GM12878 (cell line): ENCODE results near the gene SOX5. TPM values are rescaled to one million over a fixed set of nuclear protein-coding genes. Genes with fewer than 3 reads are reported as not detected.

Experiments used
- ATAC-seq: fragments of 200-7000 bp; cut with Tn5 transposase; 3 replicates; pipeline ENCODE4 v1.9.1; 2020; ENCODE audit warnings: mild to moderate bottlenecking, moderate library complexity
- BruUV-seq: library from RNA; stranded (reverse); fragments of 400-500 nt; replicated peaks from 2 replicates; lab custom pipeline; 2021; lab: Mats Ljungman, UMichigan
- CTCF ChIA-PET: fragments of 300-600 bp; sonication (Branson Sonifier 250); formaldehyde crosslinking; extraction: SDS; loops from one replicate; lab custom pipeline; 2021; ENCODE audit warnings: inconsistent platforms; lab: Yijun Ruan, JAX
- POLR2A ChIA-PET: fragments of 350-600 bp; formaldehyde crosslinking; extraction: SDS; loops from one replicate; lab custom pipeline; 2021; ENCODE audit warnings: inconsistent platforms; lab: Charles Lee
- RAD21 ChIA-PET: fragments of 300-600 bp; sonication (Branson Sonifier 250); formaldehyde crosslinking; loops from one replicate; lab custom pipeline; 2023; ENCODE audit warnings: antibody characterized with exemption; ENCODE audit not compliant: unreplicated experiment; lab: Charles Lee
- SMC1A ChIA-PET: fragments of 300-600 bp; sonication (Branson Sonifier 250); formaldehyde crosslinking; loops from one replicate; lab custom pipeline; 2023; ENCODE audit not compliant: unreplicated experiment, uncharacterized antibody; lab: Charles Lee
- DNase-seq: peaks from one replicate; pipeline ENCODE4 v3.0.0-alpha.2; 2011; ENCODE audit warnings: low read depth, low spot score
- FAIRE-seq: peaks from 3 replicates; lab custom pipeline; 2011; peaks lifted over from hg19 to GRCh38; lab: Jason Lieb, UNC
- H2AFZ ChIP-seq: 2 replicates; pipeline ENCODE4 v1.6.0; 2011; ENCODE audit warnings: low read depth, low read length, control low read depth; ENCODE audit not compliant: control insufficient read depth
- H3K27ac ChIP-seq: 2 replicates; pipeline ENCODE4 v1.5.1; 2011; ENCODE audit warnings: control low read depth; ENCODE audit not compliant: control insufficient read depth, insufficient read depth
- H3K27me3 ChIP-seq, 2 experiments: replicated peaks in 1 of 2; 2 replicates each; pipeline versions ENCODE4 v1.6.0 to v1.6.1; 2011; ENCODE audit warnings: low read length in 1 of 2; ENCODE audit not compliant: control insufficient read depth in 2 of 2, insufficient read depth in 2 of 2
- H3K36me3 ChIP-seq, 2 experiments: 2 replicates each; pipeline ENCODE4 v1.5.1; 2011; ENCODE audit warnings: low read length in 1 of 2; ENCODE audit not compliant: control insufficient read depth in 2 of 2, insufficient read depth in 2 of 2
- H3K4me1 ChIP-seq: 2 replicates; pipeline ENCODE4 v1.6.1; 2011; ENCODE audit warnings: mild to moderate bottlenecking, low read length, moderate library complexity, mixed read lengths; ENCODE audit not compliant: control insufficient read depth, insufficient read depth
- H3K4me2 ChIP-seq: 2 replicates; pipeline ENCODE4 v1.6.0; 2011; ENCODE audit warnings: control low read depth; ENCODE audit not compliant: control insufficient read depth, insufficient read depth
- H3K4me3 ChIP-seq: fragments of 200-600 bp; sonication (generic); 2 replicates; pipeline ENCODE4 v1.5.1; 2016
- H3K79me2 ChIP-seq: 2 replicates; pipeline ENCODE4 v1.6.0; 2011; ENCODE audit warnings: low read length; ENCODE audit not compliant: control insufficient read depth, insufficient read depth
- H3K9ac ChIP-seq: 2 replicates; pipeline ENCODE4 v1.8.0; 2011; ENCODE audit warnings: low read length, control low read depth, mixed read lengths; ENCODE audit not compliant: control insufficient read depth, insufficient read depth
- H3K9me3 ChIP-seq: replicated peaks from 3 replicates; pipeline ENCODE4 v1.5.1; 2011; ENCODE audit warnings: mild to moderate bottlenecking, low read length; ENCODE audit not compliant: control insufficient read depth, insufficient read depth
- H4K20me1 ChIP-seq: 2 replicates; pipeline ENCODE4 v1.6.0; 2011; ENCODE audit not compliant: control insufficient read depth, insufficient read depth
- HDAC2 ChIP-seq: fragments of 200-600 bp; sonication (generic); IDR thresholded peaks from 2 replicates; pipeline ENCODE4 v1.6.1; 2017
- HDGF ChIP-seq: fragments of 450-650 bp; IDR thresholded peaks from 2 replicates; pipeline ENCODE4 v1.6.1; 2016; ENCODE audit warnings: antibody characterized with exemption
- MTA2 ChIP-seq: fragments of 450-650 bp; IDR thresholded peaks from 2 replicates; pipeline ENCODE4 v1.6.1; 2016; ENCODE audit warnings: low read depth, mild to moderate bottlenecking, moderate library complexity
- PAX5 ChIP-seq: IDR thresholded peaks from 2 replicates; pipeline ENCODE4 v1.6.1; 2011; ENCODE audit warnings: low read depth, low read length, borderline replicate concordance
- POU2F2 ChIP-seq: IDR thresholded peaks from 3 replicates; pipeline ENCODE4 v1.6.1; 2011; ENCODE audit warnings: low read depth, mild to moderate bottlenecking, low read length, borderline replicate concordance
- RCOR1 ChIP-seq: conservative IDR thresholded peaks from 2 replicates; pipeline ENCODE4 v1.6.1; 2012; ENCODE audit warnings: low read depth, low read length, improper control_type of control experiment
- REST ChIP-seq: IDR thresholded peaks from 2 replicates; pipeline ENCODE4 v1.6.1; 2012; ENCODE audit warnings: mild to moderate bottlenecking, low read depth, low read length
- SMAD5 ChIP-seq: IDR thresholded peaks from 2 replicates; pipeline ENCODE4 v1.6.1; 2016; ENCODE audit warnings: antibody characterized with exemption, low read depth
- SMC3 ChIP-seq: IDR thresholded peaks from 2 replicates; pipeline ENCODE4 v1.6.1; 2011; ENCODE audit warnings: low read length, improper control_type of control experiment, borderline replicate concordance
- SRF ChIP-seq, 2 experiments: IDR thresholded peaks; 2 replicates each; pipeline ENCODE4 v1.6.1; 2011; ENCODE audit warnings: low read depth in 2 of 2, low read length in 2 of 2, mild to moderate bottlenecking in 1 of 2, moderate library complexity in 1 of 2
- ZNF622 ChIP-seq: fragments of 450-650 bp; IDR thresholded peaks from 2 replicates; pipeline ENCODE4 v1.6.1; 2017; ENCODE audit warnings: mild to moderate bottlenecking, inconsistent platforms
- ZNF687 ChIP-seq: fragments of 450-650 bp; IDR thresholded peaks from 2 replicates; pipeline ENCODE4 v1.6.1; 2017; ENCODE audit warnings: mild to moderate bottlenecking, moderate library complexity
- ZSCAN29 ChIP-seq: fragments of 450-650 bp; IDR thresholded peaks from 2 replicates; pipeline ENCODE4 v1.6.1; 2017; ENCODE audit warnings: mild to moderate bottlenecking, moderate library complexity
- WGBS: methylation state at CpG from one replicate; pipeline ENCODE4 v1.1.6; 2016; ENCODE audit warnings: low lambda C conversion rate; ENCODE audit not compliant: insufficient replicate concordance, insufficient coverage; ENCODE audit errors: missing lambda C conversion rate; 5-methylcytosine and 5-hydroxymethylcytosine counted together
- in situ Hi-C: fragments of 300-500 bp; cut with MboI; formaldehyde crosslinking; loops from 9 replicates; pipeline ENCODE4 v1.14.3; 2018; ENCODE audit warnings: mixed read lengths
- intact Hi-C: fragments of 100-400 bp; cut with micrococcal nuclease; formaldehyde crosslinking; loops from one replicate; pipeline ENCODE4 v1.14.2; 2022; ENCODE audit not compliant: unreplicated experiment
- polyA plus RNA-seq, 11 experiments: library from polyadenylated mRNA; depleted of rRNA in 4 of 11; unstranded in 6 of 11; stranded (reverse) in 5 of 11; fragments of >200 nt; fragmentation: Nextera tagmentation in 4 of 11; fragmentation: Illumina TruSeq in 1 of 11; extraction: Ambion mirVana in 4 of 11; extraction: Trizol in 1 of 11; gene quantifications; 1 replicate in 1 of 11; 2 replicates in 10 of 11; pipeline versions ENCODE4 v1.2.1 to v1.2.3, GENCODE V29; 2011 to 2016; ENCODE audit warnings: inconsistent platforms in 2 of 11, missing spikeins in 2 of 11, low read depth in 1 of 11
- total RNA-seq, 4 experiments: library from RNA; depleted of rRNA in 3 of 4; stranded (reverse); fragments of >200 nt in 3 of 4; fragmentation: Illumina TruSeq in 1 of 4; extraction: Trizol in 1 of 4; gene quantifications; 2 replicates each; pipeline versions ENCODE4 v1.2.1 to v1.2.3, GENCODE V29; 2013 to 2021
- TF ChIP-seq, protein P1 (sequence below): fragments of 450-650 bp; formaldehyde crosslinking; IDR thresholded peaks from 2 replicates; pipeline ENCODE4 v1.4.0; 2022; ENCODE audit warnings: mild to moderate bottlenecking, moderate library complexity

Gene SOX5
- total and polyA plus RNA-seq, 10 of the 15 experiments (the other 5 are each of a cell fraction or from before 2014, with no cell fraction given) = 0.08 to 1.0 (median 0.24) TPM

GRCh38 chr12:23941780-23942179 is 7.7 kb downstream of the SOX5 start:
- Histone ChIP-seq H3K4me3 (no peak overlapping the region), H4K20me1 (no peaks in the 10 kb centered on the region), H2AFZ (no peak overlapping the region), H3K4me1 (no peaks in the 10 kb centered on the region), H3K4me2 (no peak overlapping the region), H3K27ac (no peak overlapping the region), H3K9ac (no peak overlapping the region), H3K9me3 (no peaks in the 10 kb centered on the region), H3K36me3 (no peaks in the 10 kb centered on the region), H3K79me2 (no peaks in the 10 kb centered on the region), H3K27me3 (no peaks in the 10 kb centered on the region)
- ChIA-PET RAD21 (no interaction called here), SMC1A (no interaction called here), CTCF (interaction anchor here (0.6 kb wide), 1 partner anchor 1681 kb away, joined by 4 read pairs; no protein-coding TSS in a partner anchor), POLR2A (no interaction called here)
- ATAC-seq (no peak), DNase-seq (no peak), FAIRE-seq (no peak)
- BruUV-seq = no TSS peak
- in situ Hi-C loops = no loop called here
- intact Hi-C loops = no loop called here
- 0% methylated on average over 1 of the region's 1 CpG for whole genome bisulfite sequencing
- TF ChIP-seq SRF (IDR thresholded peaks at IDR 0.05; ENCODE audit: low read depth in 2 of 2, low read length in 2 of 2) (no peak), PAX5 (no peak), ZSCAN29 (no peak), POU2F2 (no peak), HDAC2 (no peak), SMAD5 (no peak), ZNF687 (no peak), HDGF (no peak), MTA2 (no peak), RCOR1 (no peak), ZNF622 (no peak), SMC3 (no peak), REST (no peak)
- TF ChIP-seq, protein P1, sequence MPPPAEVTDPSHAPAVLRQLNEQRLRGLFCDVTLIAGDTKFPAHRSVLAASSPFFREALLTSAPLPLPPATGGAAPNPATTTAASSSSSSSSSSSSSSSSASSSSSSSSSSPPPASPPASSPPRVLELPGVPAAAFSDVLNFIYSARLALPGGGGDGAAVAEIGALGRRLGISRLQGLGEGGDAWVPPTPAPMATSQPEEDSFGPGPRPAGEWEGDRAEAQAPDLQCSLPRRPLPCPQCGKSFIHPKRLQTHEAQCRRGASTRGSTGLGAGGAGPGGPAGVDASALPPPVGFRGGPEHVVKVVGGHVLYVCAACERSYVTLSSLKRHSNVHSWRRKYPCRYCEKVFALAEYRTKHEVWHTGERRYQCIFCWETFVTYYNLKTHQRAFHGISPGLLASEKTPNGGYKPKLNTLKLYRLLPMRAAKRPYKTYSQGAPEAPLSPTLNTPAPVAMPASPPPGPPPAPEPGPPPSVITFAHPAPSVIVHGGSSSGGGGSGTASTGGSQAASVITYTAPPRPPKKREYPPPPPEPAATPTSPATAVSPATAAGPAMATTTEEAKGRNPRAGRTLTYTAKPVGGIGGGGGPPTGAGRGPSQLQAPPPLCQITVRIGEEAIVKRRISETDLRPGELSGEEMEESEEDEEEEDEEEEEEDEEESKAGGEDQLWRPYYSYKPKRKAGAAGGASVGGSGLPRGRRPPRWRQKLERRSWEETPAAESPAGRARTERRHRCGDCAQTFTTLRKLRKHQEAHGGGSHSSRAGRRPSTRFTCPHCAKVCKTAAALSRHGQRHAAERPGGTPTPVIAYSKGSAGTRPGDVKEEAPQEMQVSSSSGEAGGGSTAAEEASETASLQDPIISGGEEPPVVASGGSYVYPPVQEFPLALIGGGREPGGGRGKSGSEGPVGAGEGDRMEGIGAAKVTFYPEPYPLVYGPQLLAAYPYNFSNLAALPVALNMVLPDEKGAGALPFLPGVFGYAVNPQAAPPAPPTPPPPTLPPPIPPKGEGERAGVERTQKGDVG (CRISPR knock-in tag) = no peak
